GM23338 (cell line): Measurements from ENCODE around the gene ABL1. TPM values are rescaled to one million over a fixed set of nuclear protein-coding genes. Genes with fewer than 3 reads are reported as not detected.

Source experiments
- ATAC-seq: fragments of 200-7000 bp; cut with Tn5 transposase; 3 replicates; pipeline ENCODE4 v1.9.1; 2020
- DNase-seq: peaks from one replicate; pipeline ENCODE4 v3.0.0-alpha.2; 2015; ENCODE audit warnings: low spot score
- H2AFZ ChIP-seq: fragments of 200-600 bp; sonication (generic); 2 replicates; pipeline ENCODE4 v1.8.0; 2016; ENCODE audit warnings: antibody characterized with exemption, mild to moderate bottlenecking, moderate library complexity
- H3F3A ChIP-seq: fragments of 200-600 bp; sonication (generic); replicated peaks from 2 replicates; pipeline ENCODE4 v1.8.0; 2017; ENCODE audit warnings: antibody characterized with exemption, mixed run types, low read depth
- H3K27ac ChIP-seq: fragments of 200-600 bp; sonication (generic); 2 replicates; pipeline ENCODE4 v1.6.1; 2016; ENCODE audit warnings: low read depth
- H3K27me3 ChIP-seq: fragments of 200-600 bp; sonication (generic); 2 replicates; pipeline ENCODE4 v1.8.0; 2016; ENCODE audit warnings: mild to moderate bottlenecking, mixed run types, moderate library complexity; ENCODE audit not compliant: insufficient read depth
- H3K36me3 ChIP-seq: fragments of 200-600 bp; sonication (generic); 2 replicates; pipeline ENCODE4 v1.8.0; 2016; ENCODE audit warnings: mild to moderate bottlenecking; ENCODE audit not compliant: insufficient read depth
- H3K4me1 ChIP-seq: fragments of 200-600 bp; sonication (generic); 2 replicates; pipeline ENCODE4 v1.8.0; 2016; ENCODE audit warnings: mild to moderate bottlenecking, moderate library complexity; ENCODE audit not compliant: insufficient read depth
- H3K4me2 ChIP-seq: fragments of 200-600 bp; sonication (generic); 2 replicates; pipeline ENCODE4 v1.7.1; 2017; ENCODE audit warnings: mixed run types
- H3K4me3 ChIP-seq: fragments of 200-600 bp; sonication (generic); 2 replicates; pipeline ENCODE4 v1.6.1; 2016; ENCODE audit warnings: mixed run types
- H3K79me2 ChIP-seq: fragments of 200-600 bp; sonication (generic); replicated peaks from 2 replicates; pipeline ENCODE4 v1.8.0; 2017; ENCODE audit warnings: mild to moderate bottlenecking; ENCODE audit not compliant: insufficient read depth
- H3K9me2 ChIP-seq: fragments of 200-600 bp; sonication (generic); 2 replicates; pipeline ENCODE4 v1.8.0; 2017; ENCODE audit not compliant: insufficient read depth
- H4K20me1 ChIP-seq: fragments of 200-600 bp; sonication (generic); replicated peaks from 2 replicates; pipeline ENCODE4 v1.8.0; 2017; ENCODE audit warnings: mild to moderate bottlenecking; ENCODE audit not compliant: insufficient read depth
- H3K27ac Mint-ChIP-seq: 2 replicates; pipeline ENCODE4 v1.8.0; 2020; ENCODE audit warnings: inconsistent platforms, mild to moderate bottlenecking, moderate library complexity, mixed read lengths
- H3K27me3 Mint-ChIP-seq: 3 replicates; pipeline ENCODE4 v1.8.0; 2022; ENCODE audit warnings: low read depth, mild to moderate bottlenecking, moderate library complexity, mixed read lengths, inconsistent platforms; ENCODE audit not compliant: insufficient read depth, poor library complexity
- H3K36me3 Mint-ChIP-seq: 3 replicates; pipeline ENCODE4 v1.8.0; 2021; ENCODE audit warnings: low read depth, mild to moderate bottlenecking, inconsistent platforms, moderate library complexity, mixed read lengths
- H3K4me1 Mint-ChIP-seq: 3 replicates; pipeline ENCODE4 v1.8.0; 2020; ENCODE audit warnings: mild to moderate bottlenecking, inconsistent platforms, mixed read lengths
- H3K4me3 Mint-ChIP-seq: 3 replicates; pipeline ENCODE4 v1.8.0; 2021; ENCODE audit warnings: moderate library complexity, mild to moderate bottlenecking, inconsistent platforms, mixed read lengths
- H3K9me3 Mint-ChIP-seq: 3 replicates; pipeline ENCODE4 v1.8.0; 2020; ENCODE audit warnings: moderate library complexity, mild to moderate bottlenecking, inconsistent platforms, mixed read lengths
- CREB1 ChIP-seq: fragments of 250-450 bp; sonication (Bioruptor Pico); IDR thresholded peaks from 2 replicates; pipeline ENCODE4 v1.5.0; 2020; ENCODE audit warnings: low read depth, mild to moderate bottlenecking, moderate library complexity
- EZH2 ChIP-seq: fragments of 200-600 bp; sonication (generic); IDR thresholded peaks from one replicate; pipeline ENCODE4 v1.8.0; 2017; ENCODE audit warnings: antibody characterized with exemption, mild to moderate bottlenecking, low read depth; ENCODE audit not compliant: unreplicated experiment
- EZH2phosphoT487 ChIP-seq: fragments of 200-600 bp; sonication (generic); IDR thresholded peaks from one replicate; pipeline ENCODE4 v1.8.1; 2018; ENCODE audit warnings: antibody characterized with exemption; ENCODE audit not compliant: unreplicated experiment
- JUNB ChIP-seq: IDR thresholded peaks from one replicate; pipeline ENCODE4 v1.6.1; 2016; ENCODE audit warnings: antibody characterized with exemption; ENCODE audit not compliant: unreplicated experiment
- NANOG ChIP-seq: IDR thresholded peaks from 2 replicates; pipeline ENCODE4 v1.6.1; 2016; ENCODE audit warnings: antibody characterized with exemption, borderline replicate concordance
- POLR2AphosphoS5 ChIP-seq: IDR thresholded peaks from 2 replicates; pipeline ENCODE4 v1.6.1; 2016; ENCODE audit warnings: antibody characterized with exemption, low read depth
- STAT1 ChIP-seq: IDR thresholded peaks from one replicate; pipeline ENCODE4 v1.6.1; 2016; ENCODE audit warnings: antibody characterized with exemption; ENCODE audit not compliant: unreplicated experiment
- ZNF114 ChIP-seq: fragments of 250-450 bp; sonication (Bioruptor Pico); IDR thresholded peaks from 2 replicates; pipeline ENCODE4 v1.5.0; 2020; ENCODE audit warnings: mild to moderate bottlenecking, moderate library complexity
- ZNF331 ChIP-seq: fragments of 250-450 bp; sonication (Bioruptor Pico); IDR thresholded peaks from 2 replicates; pipeline ENCODE4 v1.5.0; 2020; ENCODE audit warnings: low read depth, mild to moderate bottlenecking, moderate library complexity
- polyA plus RNA-seq: library from polyadenylated mRNA; unstranded; fragments of >200 nt; fragmentation: Nextera tagmentation; extraction: Ambion mirVana; gene quantifications from 2 replicates; pipeline ENCODE4 v1.2.1, GENCODE V29; 2016
- total RNA-seq: library from RNA; depleted of rRNA; stranded (reverse); fragments of >200 nt; shearing (Covaris generic); gene quantifications from 2 replicates; pipeline ENCODE4 v1.2.3, GENCODE V29; 2014
- TF ChIP-seq, protein P1 (sequence below): fragments of 250-450 bp; sonication (Bioruptor Pico); IDR thresholded peaks from 2 replicates; pipeline ENCODE4 v1.5.0; 2020; ENCODE audit warnings: mild to moderate bottlenecking, moderate library complexity
- TF ChIP-seq, protein P2 (sequence below), 2 experiments: fragments of 200-600 bp in 1 of 2; sonication (generic) in 1 of 2; conservative IDR thresholded peaks; 2 replicates each; pipeline versions ENCODE4 v1.5.1 to v1.6.1; 2016 to 2017; ENCODE audit warnings: antibody characterized with exemption in 2 of 2, low read depth in 2 of 2, mild to moderate bottlenecking in 2 of 2, moderate library complexity in 1 of 2
- TF ChIP-seq, protein P3 (sequence below): IDR thresholded peaks from one replicate; pipeline ENCODE4 v1.6.1; 2018; ENCODE audit warnings: antibody characterized with exemption; ENCODE audit not compliant: unreplicated experiment
- TF ChIP-seq, protein P4 (sequence below): IDR thresholded peaks from 2 replicates; pipeline ENCODE4 v1.6.1; 2016; ENCODE audit warnings: antibody characterized with exemption

The ABL1 gene
- total and polyA plus RNA-seq, 2 experiments from 2014 or later = 20.7 to 85.1 TPM

DNA sequence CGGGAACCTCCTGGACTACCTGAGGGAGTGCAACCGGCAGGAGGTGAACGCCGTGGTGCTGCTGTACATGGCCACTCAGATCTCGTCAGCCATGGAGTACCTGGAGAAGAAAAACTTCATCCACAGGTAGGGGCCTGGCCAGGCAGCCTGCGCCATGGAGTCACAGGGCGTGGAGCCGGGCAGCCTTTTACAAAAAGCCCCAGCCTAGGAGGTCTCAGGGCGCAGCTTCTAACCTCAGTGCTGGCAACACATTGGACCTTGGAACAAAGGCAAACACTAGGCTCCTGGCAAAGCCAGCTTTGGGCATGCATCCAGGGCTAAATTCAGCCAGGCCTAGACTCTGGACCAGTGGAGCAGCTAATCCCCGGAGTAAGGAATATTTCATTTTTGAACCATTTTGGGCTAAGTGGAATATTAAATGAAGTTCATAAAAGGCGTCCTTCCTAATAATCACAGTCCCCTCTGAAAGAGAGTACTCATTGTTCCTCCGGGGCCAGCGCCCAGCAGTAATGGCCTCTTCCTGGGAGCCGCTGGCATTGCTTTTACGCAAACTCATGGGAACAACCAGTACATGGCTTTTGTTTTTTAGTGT lies 38.0 kb downstream of the ABL1 start:
- Mint-ChIP-seq H3K36me3 (peaks cover 71% of the 10 kb centered on the region), H3K9me3 (no peaks in the 10 kb centered on the region), H3K27me3 (peaks cover 5% of the 10 kb centered on the region), H3K4me1 (no peaks in the 10 kb centered on the region), H3K27ac (0 out of 2 replicates have a peak overlapping the region, but pooled peaks have one; percentile 30), H3K4me3 (no peak overlapping the region)
- H3F3A ChIP-seq = peaks cover 5% of the 10 kb centered on the region; the same call in 1 of the 2 replicates
- H3K9me2 ChIP-seq = no peaks in the 10 kb centered on the region
- H3K27ac ChIP-seq = no peak overlapping the region
- DNase-seq (no peak), ATAC-seq (no peak)
- H3K4me3 ChIP-seq = no peak overlapping the region
- H3K27me3 ChIP-seq = no peaks in the 10 kb centered on the region
- no peak overlapping the region for H3K4me2 ChIP-seq
- H3K4me1 ChIP-seq = no peaks in the 10 kb centered on the region
- peaks cover 35% of the 10 kb centered on the region for H3K79me2 ChIP-seq
- peaks cover 33% of the 10 kb centered on the region for H3K36me3 ChIP-seq
- peaks cover 11% of the 10 kb centered on the region for H4K20me1 ChIP-seq
- TF ChIP-seq JUNB = no peak
- no peak for TF ChIP-seq POLR2AphosphoS5
- TF ChIP-seq, protein P1, sequence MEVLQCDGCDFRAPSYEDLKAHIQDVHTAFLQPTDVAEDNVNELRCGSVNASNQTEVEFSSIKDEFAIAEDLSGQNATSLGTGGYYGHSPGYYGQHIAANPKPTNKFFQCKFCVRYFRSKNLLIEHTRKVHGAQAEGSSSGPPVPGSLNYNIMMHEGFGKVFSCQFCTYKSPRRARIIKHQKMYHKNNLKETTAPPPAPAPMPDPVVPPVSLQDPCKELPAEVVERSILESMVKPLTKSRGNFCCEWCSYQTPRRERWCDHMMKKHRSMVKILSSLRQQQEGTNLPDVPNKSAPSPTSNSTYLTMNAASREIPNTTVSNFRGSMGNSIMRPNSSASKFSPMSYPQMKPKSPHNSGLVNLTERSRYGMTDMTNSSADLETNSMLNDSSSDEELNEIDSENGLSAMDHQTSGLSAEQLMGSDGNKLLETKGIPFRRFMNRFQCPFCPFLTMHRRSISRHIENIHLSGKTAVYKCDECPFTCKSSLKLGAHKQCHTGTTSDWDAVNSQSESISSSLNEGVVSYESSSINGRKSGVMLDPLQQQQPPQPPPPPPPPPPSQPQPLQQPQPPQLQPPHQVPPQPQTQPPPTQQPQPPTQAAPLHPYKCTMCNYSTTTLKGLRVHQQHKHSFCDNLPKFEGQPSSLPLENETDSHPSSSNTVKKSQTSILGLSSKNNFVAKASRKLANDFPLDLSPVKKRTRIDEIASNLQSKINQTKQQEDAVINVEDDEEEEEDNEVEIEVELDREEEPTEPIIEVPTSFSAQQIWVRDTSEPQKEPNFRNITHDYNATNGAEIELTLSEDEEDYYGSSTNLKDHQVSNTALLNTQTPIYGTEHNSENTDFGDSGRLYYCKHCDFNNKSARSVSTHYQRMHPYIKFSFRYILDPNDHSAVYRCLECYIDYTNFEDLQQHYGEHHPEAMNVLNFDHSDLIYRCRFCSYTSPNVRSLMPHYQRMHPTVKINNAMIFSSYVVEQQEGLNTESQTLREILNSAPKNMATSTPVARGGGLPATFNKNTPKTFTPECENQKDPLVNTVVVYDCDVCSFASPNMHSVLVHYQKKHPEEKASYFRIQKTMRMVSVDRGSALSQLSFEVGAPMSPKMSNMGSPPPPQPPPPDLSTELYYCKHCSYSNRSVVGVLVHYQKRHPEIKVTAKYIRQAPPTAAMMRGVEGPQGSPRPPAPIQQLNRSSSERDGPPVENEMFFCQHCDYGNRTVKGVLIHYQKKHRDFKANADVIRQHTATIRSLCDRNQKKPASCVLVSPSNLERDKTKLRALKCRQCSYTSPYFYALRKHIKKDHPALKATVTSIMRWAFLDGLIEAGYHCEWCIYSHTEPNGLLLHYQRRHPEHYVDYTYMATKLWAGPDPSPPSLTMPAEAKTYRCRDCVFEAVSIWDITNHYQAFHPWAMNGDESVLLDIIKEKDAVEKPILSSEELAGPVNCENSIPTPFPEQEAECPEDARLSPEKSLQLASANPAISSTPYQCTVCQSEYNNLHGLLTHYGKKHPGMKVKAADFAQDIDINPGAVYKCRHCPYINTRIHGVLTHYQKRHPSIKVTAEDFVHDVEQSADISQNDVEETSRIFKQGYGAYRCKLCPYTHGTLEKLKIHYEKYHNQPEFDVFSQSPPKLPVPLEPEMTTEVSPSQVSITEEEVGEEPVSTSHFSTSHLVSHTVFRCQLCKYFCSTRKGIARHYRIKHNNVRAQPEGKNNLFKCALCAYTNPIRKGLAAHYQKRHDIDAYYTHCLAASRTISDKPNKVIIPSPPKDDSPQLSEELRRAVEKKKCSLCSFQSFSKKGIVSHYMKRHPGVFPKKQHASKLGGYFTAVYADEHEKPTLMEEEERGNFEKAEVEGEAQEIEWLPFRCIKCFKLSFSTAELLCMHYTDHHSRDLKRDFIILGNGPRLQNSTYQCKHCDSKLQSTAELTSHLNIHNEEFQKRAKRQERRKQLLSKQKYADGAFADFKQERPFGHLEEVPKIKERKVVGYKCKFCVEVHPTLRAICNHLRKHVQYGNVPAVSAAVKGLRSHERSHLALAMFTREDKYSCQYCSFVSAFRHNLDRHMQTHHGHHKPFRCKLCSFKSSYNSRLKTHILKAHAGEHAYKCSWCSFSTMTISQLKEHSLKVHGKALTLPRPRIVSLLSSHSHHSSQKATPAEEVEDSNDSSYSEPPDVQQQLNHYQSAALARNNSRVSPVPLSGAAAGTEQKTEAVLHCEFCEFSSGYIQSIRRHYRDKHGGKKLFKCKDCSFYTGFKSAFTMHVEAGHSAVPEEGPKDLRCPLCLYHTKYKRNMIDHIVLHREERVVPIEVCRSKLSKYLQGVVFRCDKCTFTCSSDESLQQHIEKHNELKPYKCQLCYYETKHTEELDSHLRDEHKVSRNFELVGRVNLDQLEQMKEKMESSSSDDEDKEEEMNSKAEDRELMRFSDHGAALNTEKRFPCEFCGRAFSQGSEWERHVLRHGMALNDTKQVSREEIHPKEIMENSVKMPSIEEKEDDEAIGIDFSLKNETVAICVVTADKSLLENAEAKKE (CRISPR knock-in tag) = no peak
- TF ChIP-seq CREB1 = no peak
- TF ChIP-seq NANOG = no peak
- TF ChIP-seq ZNF114 (CRISPR knock-in tag) = no peak
- TF ChIP-seq ZNF331 (CRISPR knock-in tag) = no peak
- no peak for TF ChIP-seq EZH2phosphoT487
- TF ChIP-seq, protein P2, sequence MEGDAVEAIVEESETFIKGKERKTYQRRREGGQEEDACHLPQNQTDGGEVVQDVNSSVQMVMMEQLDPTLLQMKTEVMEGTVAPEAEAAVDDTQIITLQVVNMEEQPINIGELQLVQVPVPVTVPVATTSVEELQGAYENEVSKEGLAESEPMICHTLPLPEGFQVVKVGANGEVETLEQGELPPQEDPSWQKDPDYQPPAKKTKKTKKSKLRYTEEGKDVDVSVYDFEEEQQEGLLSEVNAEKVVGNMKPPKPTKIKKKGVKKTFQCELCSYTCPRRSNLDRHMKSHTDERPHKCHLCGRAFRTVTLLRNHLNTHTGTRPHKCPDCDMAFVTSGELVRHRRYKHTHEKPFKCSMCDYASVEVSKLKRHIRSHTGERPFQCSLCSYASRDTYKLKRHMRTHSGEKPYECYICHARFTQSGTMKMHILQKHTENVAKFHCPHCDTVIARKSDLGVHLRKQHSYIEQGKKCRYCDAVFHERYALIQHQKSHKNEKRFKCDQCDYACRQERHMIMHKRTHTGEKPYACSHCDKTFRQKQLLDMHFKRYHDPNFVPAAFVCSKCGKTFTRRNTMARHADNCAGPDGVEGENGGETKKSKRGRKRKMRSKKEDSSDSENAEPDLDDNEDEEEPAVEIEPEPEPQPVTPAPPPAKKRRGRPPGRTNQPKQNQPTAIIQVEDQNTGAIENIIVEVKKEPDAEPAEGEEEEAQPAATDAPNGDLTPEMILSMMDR (conservative IDR thresholded peaks at IDR 0.05; ENCODE audit: low read depth in 2 of 2) = no peak
- TF ChIP-seq, protein P3, sequence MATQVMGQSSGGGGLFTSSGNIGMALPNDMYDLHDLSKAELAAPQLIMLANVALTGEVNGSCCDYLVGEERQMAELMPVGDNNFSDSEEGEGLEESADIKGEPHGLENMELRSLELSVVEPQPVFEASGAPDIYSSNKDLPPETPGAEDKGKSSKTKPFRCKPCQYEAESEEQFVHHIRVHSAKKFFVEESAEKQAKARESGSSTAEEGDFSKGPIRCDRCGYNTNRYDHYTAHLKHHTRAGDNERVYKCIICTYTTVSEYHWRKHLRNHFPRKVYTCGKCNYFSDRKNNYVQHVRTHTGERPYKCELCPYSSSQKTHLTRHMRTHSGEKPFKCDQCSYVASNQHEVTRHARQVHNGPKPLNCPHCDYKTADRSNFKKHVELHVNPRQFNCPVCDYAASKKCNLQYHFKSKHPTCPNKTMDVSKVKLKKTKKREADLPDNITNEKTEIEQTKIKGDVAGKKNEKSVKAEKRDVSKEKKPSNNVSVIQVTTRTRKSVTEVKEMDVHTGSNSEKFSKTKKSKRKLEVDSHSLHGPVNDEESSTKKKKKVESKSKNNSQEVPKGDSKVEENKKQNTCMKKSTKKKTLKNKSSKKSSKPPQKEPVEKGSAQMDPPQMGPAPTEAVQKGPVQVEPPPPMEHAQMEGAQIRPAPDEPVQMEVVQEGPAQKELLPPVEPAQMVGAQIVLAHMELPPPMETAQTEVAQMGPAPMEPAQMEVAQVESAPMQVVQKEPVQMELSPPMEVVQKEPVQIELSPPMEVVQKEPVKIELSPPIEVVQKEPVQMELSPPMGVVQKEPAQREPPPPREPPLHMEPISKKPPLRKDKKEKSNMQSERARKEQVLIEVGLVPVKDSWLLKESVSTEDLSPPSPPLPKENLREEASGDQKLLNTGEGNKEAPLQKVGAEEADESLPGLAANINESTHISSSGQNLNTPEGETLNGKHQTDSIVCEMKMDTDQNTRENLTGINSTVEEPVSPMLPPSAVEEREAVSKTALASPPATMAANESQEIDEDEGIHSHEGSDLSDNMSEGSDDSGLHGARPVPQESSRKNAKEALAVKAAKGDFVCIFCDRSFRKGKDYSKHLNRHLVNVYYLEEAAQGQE = no peak
- TF ChIP-seq, protein P4, sequence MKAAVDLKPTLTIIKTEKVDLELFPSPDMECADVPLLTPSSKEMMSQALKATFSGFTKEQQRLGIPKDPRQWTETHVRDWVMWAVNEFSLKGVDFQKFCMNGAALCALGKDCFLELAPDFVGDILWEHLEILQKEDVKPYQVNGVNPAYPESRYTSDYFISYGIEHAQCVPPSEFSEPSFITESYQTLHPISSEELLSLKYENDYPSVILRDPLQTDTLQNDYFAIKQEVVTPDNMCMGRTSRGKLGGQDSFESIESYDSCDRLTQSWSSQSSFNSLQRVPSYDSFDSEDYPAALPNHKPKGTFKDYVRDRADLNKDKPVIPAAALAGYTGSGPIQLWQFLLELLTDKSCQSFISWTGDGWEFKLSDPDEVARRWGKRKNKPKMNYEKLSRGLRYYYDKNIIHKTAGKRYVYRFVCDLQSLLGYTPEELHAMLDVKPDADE = no peak
- no peak for TF ChIP-seq EZH2
- no peak for TF ChIP-seq STAT1
- no peak overlapping the region for H2AFZ ChIP-seq
